PC-3 (cell line): ENCODE data around the gene FOXK2. TPM values are rescaled to one million over a fixed set of nuclear protein-coding genes. Genes with fewer than 3 reads are reported as not detected.

Experiments
- ATAC-seq: fragments of 200-7000 bp; cut with Tn5 transposase; 2 replicates; pipeline ENCODE4 v1.9.1; 2020; ENCODE audit warnings: mild to moderate bottlenecking, moderate library complexity
- BruUV-seq: library from RNA; stranded (reverse); fragments of 400-500 nt; replicated peaks from 2 replicates; lab custom pipeline; 2021; lab: Mats Ljungman, UMichigan
- CTCF ChIA-PET: fragments of 300-600 bp; sonication (Branson Sonifier 250); formaldehyde crosslinking; loops from one replicate; lab custom pipeline; 2022; ENCODE audit warnings: antibody characterized with exemption; lab: Charles Lee
- POLR2A ChIA-PET: fragments of 300-600 bp; sonication (Branson Sonifier 250); formaldehyde crosslinking; loops from one replicate; lab custom pipeline; 2022; ENCODE audit warnings: antibody characterized with exemption; ENCODE audit not compliant: unreplicated experiment; lab: Charles Lee
- DNase-seq: peaks from one replicate; pipeline ENCODE4 v3.0.0-alpha.2; 2015
- H2AFZ ChIP-seq: fragments of 300-600 bp; sonication (generic); 2 replicates; pipeline ENCODE4 v1.6.0; 2016; ENCODE audit warnings: antibody characterized with exemption, low read length
- H3F3A ChIP-seq: fragments of 300-600 bp; sonication (generic); one replicate; pipeline ENCODE4 v1.6.0; 2017; ENCODE audit warnings: antibody characterized with exemption, low read length, control low read depth, mild to moderate bottlenecking; ENCODE audit not compliant: unreplicated experiment
- H3K27ac ChIP-seq: fragments of 300-600 bp; sonication (generic); 2 replicates; pipeline ENCODE4 v1.5.1; 2016; ENCODE audit warnings: mild to moderate bottlenecking, low read length
- H3K27me3 ChIP-seq: fragments of 300-600 bp; sonication (generic); 2 replicates; pipeline ENCODE4 v1.6.1; 2016; ENCODE audit warnings: low read length, mixed read lengths
- H3K36me3 ChIP-seq: fragments of 300-600 bp; sonication (generic); 2 replicates; pipeline ENCODE4 v1.6.1; 2016; ENCODE audit warnings: low read depth, mixed run types, low read length, mixed read lengths
- H3K4me1 ChIP-seq: fragments of 300-600 bp; sonication (generic); 2 replicates; pipeline ENCODE4 v1.5.1; 2016; ENCODE audit warnings: low read length; ENCODE audit not compliant: insufficient read depth
- H3K4me2 ChIP-seq: fragments of 300-600 bp; sonication (generic); 2 replicates; pipeline ENCODE4 v1.6.0; 2016; ENCODE audit warnings: low read length
- H3K4me3 ChIP-seq: fragments of 300-600 bp; sonication (generic); 2 replicates; pipeline ENCODE4 v1.5.1; 2016; ENCODE audit warnings: mild to moderate bottlenecking, low read length, mixed read lengths
- H3K79me2 ChIP-seq: fragments of 300-600 bp; sonication (generic); 2 replicates; pipeline ENCODE4 v1.6.1; 2017; ENCODE audit warnings: low read length, mixed read lengths
- H3K9ac ChIP-seq: fragments of 300-600 bp; sonication (generic); 2 replicates; pipeline ENCODE4 v1.6.0; 2016; ENCODE audit warnings: mild to moderate bottlenecking, low read length
- H3K9me2 ChIP-seq: fragments of 300-600 bp; sonication (generic); replicated peaks from 2 replicates; pipeline ENCODE4 v1.6.1; 2016; ENCODE audit warnings: mixed run types, low read length, mixed read lengths
- H3K9me3 ChIP-seq: fragments of 300-600 bp; sonication (generic); 2 replicates; pipeline ENCODE4 v1.6.1; 2016; ENCODE audit warnings: low read length, mixed read lengths
- H4K20me1 ChIP-seq: fragments of 300-600 bp; sonication (generic); 2 replicates; pipeline ENCODE4 v1.6.1; 2016; ENCODE audit warnings: low read length, mixed read lengths
- CTCF ChIP-seq: fragments of 300-600 bp; sonication (generic); conservative IDR thresholded peaks from 2 replicates; pipeline ENCODE4 v1.5.1; 2017; ENCODE audit warnings: antibody characterized with exemption, low read depth, mild to moderate bottlenecking, low read length
- EZH2 ChIP-seq: fragments of 300-600 bp; sonication (generic); IDR thresholded peaks from one replicate; pipeline ENCODE4 v1.6.1; 2017; ENCODE audit warnings: antibody characterized with exemption, mild to moderate bottlenecking, low read length; ENCODE audit not compliant: unreplicated experiment
- EZH2phosphoT487 ChIP-seq: fragments of 300-600 bp; sonication (generic); IDR thresholded peaks from 2 replicates; pipeline ENCODE4 v1.6.1; 2018; ENCODE audit warnings: mild to moderate bottlenecking, antibody characterized with exemption, low read length, borderline replicate concordance
- intact Hi-C: fragments of 100-400 bp; cut with micrococcal nuclease; formaldehyde crosslinking; loops from 2 replicates; pipeline ENCODE4 v1.9.0; 2023
- total RNA-seq: library from RNA; depleted of rRNA; stranded (reverse); fragments of >200 nt; gene quantifications from 2 replicates; pipeline ENCODE4 v1.2.3, GENCODE V29; 2014

FOXK2 gene
- total RNA-seq, 1 experiment from 2014 or later: 60.5 TPM

GRCh38 chr17:82623707-82624106 is 104.2 kb downstream of the FOXK2 start:
- Histone ChIP-seq H3K9me2 (no peaks in the 10 kb centered on the region), H3K9ac (no peak overlapping the region), H3K4me2 (no peak overlapping the region), H3K4me1 (no peaks in the 10 kb centered on the region), H3K27me3 (no peaks in the 10 kb centered on the region), H4K20me1 (no peaks in the 10 kb centered on the region), H3K4me3 (no peak overlapping the region), H3K27ac (no peak overlapping the region), H3F3A (no peaks in the 10 kb centered on the region), H3K9me3 (no peaks in the 10 kb centered on the region), H3K36me3 (peaks cover 50% of the 10 kb centered on the region), H3K79me2 (peaks cover 6% of the 10 kb centered on the region; the same call in 1 of the 2 replicates), H2AFZ (no peak overlapping the region)
- TF ChIP-seq EZH2phosphoT487 (no peak), EZH2 (no peak), CTCF (no peak)
- no peak for DNase-seq
- intact Hi-C loops: no loop called here
- CTCF ChIA-PET: no interaction called here
- no TSS peak for BruUV-seq
- ATAC-seq: no peak
- POLR2A ChIA-PET: no interaction called here

- TF ChIP-seq CTCF: no peak
- TF ChIP-seq EZH2phosphoT487: no peak
- TF ChIP-seq EZH2: no peak
- intact Hi-C loops: no loop called here
- H2AFZ ChIP-seq: no peak overlapping the region
- H3K4me1 ChIP-seq: no peaks in the 10 kb centered on the region
- no peak overlapping the region for H3K27ac ChIP-seq
- BruUV-seq: no TSS peak
- no peaks in the 10 kb centered on the region for H3K9me3 ChIP-seq
- H3K36me3 ChIP-seq: peaks cover 45% of the 10 kb centered on the region
- no peak for DNase-seq
- no peaks in the 10 kb centered on the region for H3K9me2 ChIP-seq
- H3F3A ChIP-seq: no peaks in the 10 kb centered on the region
- H3K79me2 ChIP-seq: peaks cover 32% of the 10 kb centered on the region
- no peaks in the 10 kb centered on the region for H3K27me3 ChIP-seq
- H4K20me1 ChIP-seq: peaks cover 4% of the 10 kb centered on the region; the same call in 1 of the 2 replicates
- POLR2A ChIA-PET: no interaction called here
- no peak overlapping the region for H3K4me2 ChIP-seq
- CTCF ChIA-PET: no interaction called here
- H3K4me3 ChIP-seq: no peak overlapping the region
- no peak for ATAC-seq
- no peak overlapping the region for H3K9ac ChIP-seq
These were observed 107.9 kb downstream of the FOXK2 start for GRCh38 chr17:82627405-82627804.

- BruUV-seq: no TSS peak
- Histone ChIP-seq H3K36me3 (peaks cover 55% of the 10 kb centered on the region), H3K27ac (no peak overlapping the region), H4K20me1 (peaks cover 12% of the 10 kb centered on the region), H3K9me3 (no peaks in the 10 kb centered on the region), H3K9me2 (no peaks in the 10 kb centered on the region), H3K4me3 (no peak overlapping the region), H3K4me2 (no peak overlapping the region), H2AFZ (no peak overlapping the region), H3F3A (no peaks in the 10 kb centered on the region), H3K9ac (no peak overlapping the region), H3K27me3 (no peaks in the 10 kb centered on the region), H3K79me2 (peaks cover 53% of the 10 kb centered on the region), H3K4me1 (no peaks in the 10 kb centered on the region)
- TF ChIP-seq EZH2 (no peak), CTCF (no peak), EZH2phosphoT487 (no peak)
- ChIA-PET POLR2A (no interaction called here), CTCF (no interaction called here)
- intact Hi-C loops: no loop called here
- DNase-seq (no peak), ATAC-seq (no peak)
These were observed 110.2 kb downstream of the FOXK2 start for GRCh38 chr17:82629748-82630147.
